Keratinocyte (primary cell): ENCODE measurements around the gene PDGFB. TPM values are rescaled to one million over a fixed set of nuclear protein-coding genes. Genes with fewer than 3 reads are reported as not detected.

ENCODE experiments used
- DNase-seq: peaks from one replicate; pipeline ENCODE4 v3.0.0-alpha.2; 2011; ENCODE audit warnings: low read depth, missing footprints, low spot score
- FAIRE-seq: peaks from 2 replicates; lab custom pipeline; 2011; peaks lifted over from hg19 to GRCh38; lab: Jason Lieb, UNC
- H2AFZ ChIP-seq: 2 replicates; pipeline ENCODE4 v1.6.0; 2012; ENCODE audit warnings: low read length, control low read depth, inconsistent platforms; ENCODE audit not compliant: control insufficient read depth
- H3K27ac ChIP-seq: 2 replicates; pipeline ENCODE4 v1.5.1; 2011; ENCODE audit warnings: low read length; ENCODE audit not compliant: control insufficient read depth, insufficient read depth
- H3K27me3 ChIP-seq: 3 replicates; pipeline ENCODE4 v1.6.0; 2011; ENCODE audit warnings: low read length; ENCODE audit not compliant: control insufficient read depth, insufficient read depth; ENCODE audit errors: extremely low read depth
- H3K36me3 ChIP-seq, 2 experiments: 2 replicates in 1 of 2; 3 replicates in 1 of 2; pipeline ENCODE4 v1.5.1; 2011; ENCODE audit warnings: low read length in 2 of 2, mild to moderate bottlenecking in 1 of 2; ENCODE audit not compliant: control insufficient read depth in 2 of 2, insufficient read depth in 2 of 2; ENCODE audit errors: extremely low read depth in 1 of 2
- H3K4me1 ChIP-seq: 3 replicates; pipeline ENCODE4 v1.5.1; 2011; ENCODE audit warnings: low read length; ENCODE audit not compliant: control insufficient read depth, insufficient read depth; ENCODE audit errors: extremely low read depth
- H3K4me2 ChIP-seq: 3 replicates; pipeline ENCODE4 v1.6.0; 2011; ENCODE audit warnings: low read depth, low read length; ENCODE audit not compliant: control insufficient read depth, insufficient read depth; ENCODE audit errors: extremely low read depth
- H3K4me3 ChIP-seq, 3 experiments: fragments of 200-600 bp in 1 of 3; sonication (generic) in 1 of 3; 2 replicates in 2 of 3; 3 replicates in 1 of 3; pipeline ENCODE4 v1.5.1; 2011 to 2016; ENCODE audit warnings: low read length in 3 of 3, mild to moderate bottlenecking in 3 of 3, control low read depth in 2 of 3, inconsistent platforms in 1 of 3, low read depth in 1 of 3, mixed read lengths in 1 of 3, mixed run types in 1 of 3, moderate library complexity in 1 of 3; ENCODE audit not compliant: control insufficient read depth in 2 of 3, insufficient read depth in 2 of 3; ENCODE audit errors: extremely low read depth in 1 of 3
- H3K79me2 ChIP-seq: 2 replicates; pipeline ENCODE4 v1.6.0; 2012; ENCODE audit warnings: low read length; ENCODE audit not compliant: control insufficient read depth, insufficient read depth
- H3K9ac ChIP-seq: 3 replicates; pipeline ENCODE4 v1.6.0; 2011; ENCODE audit warnings: low read length; ENCODE audit not compliant: control insufficient read depth, insufficient read depth; ENCODE audit errors: extremely low read depth
- H3K9me1 ChIP-seq: 3 replicates; pipeline ENCODE4 v1.6.0; 2011; ENCODE audit warnings: low read length; ENCODE audit not compliant: control insufficient read depth, insufficient read depth; ENCODE audit errors: extremely low read depth
- H3K9me3 ChIP-seq: 2 replicates; pipeline ENCODE4 v1.5.1; 2012; ENCODE audit warnings: low read depth, low read length; ENCODE audit not compliant: control insufficient read depth
- H4K20me1 ChIP-seq: 3 replicates; pipeline ENCODE4 v1.6.0; 2011; ENCODE audit warnings: low read length; ENCODE audit not compliant: control insufficient read depth, insufficient read depth; ENCODE audit errors: extremely low read depth
- CTCF ChIP-seq, 3 experiments: IDR thresholded peaks in 1 of 3; conservative IDR thresholded peaks in 1 of 3; optimal IDR thresholded peaks in 1 of 3; 2 replicates in 2 of 3; 3 replicates in 1 of 3; pipeline versions ENCODE3 to v1.5.1; 2011; ENCODE audit warnings: low read length in 3 of 3, mild to moderate bottlenecking in 3 of 3, moderate library complexity in 2 of 3, control low read depth in 1 of 3, inconsistent platforms in 1 of 3; ENCODE audit not compliant: insufficient read depth in 2 of 3; ENCODE audit errors: extremely low read depth in 1 of 3
- EZH2 ChIP-seq: IDR thresholded peaks from one replicate; pipeline ENCODE4 v1.6.1; 2012; ENCODE audit warnings: inconsistent platforms, mild to moderate bottlenecking, low read length, moderate library complexity
- dilution Hi-C: fragments of 300-500 bp; cut with MboI; formaldehyde crosslinking; loops from one replicate; pipeline ENCODE4 v1.7.0; 2020; ENCODE audit warnings: low sequenced_read_pairs; ENCODE audit not compliant: extremely low pct_ligation_motif_present
- polyA plus RNA-seq, 5 experiments: library from polyadenylated mRNA; depleted of rRNA in 3 of 5; stranded (reverse) in 3 of 5; stranded (forward) in 1 of 5; unstranded in 1 of 5; fragments of >200 nt; gene quantifications; 1 replicate in 1 of 5; 2 replicates in 3 of 5; 3 replicates in 1 of 5; pipeline versions ENCODE4 v1.2.1 to v1.2.3, GENCODE V29; 2011 to 2012; ENCODE audit warnings: missing spikeins in 2 of 5, low read depth in 1 of 5, low replicate concordance in 1 of 5

Gene PDGFB
- polyA plus RNA-seq, 1 donor (not counting 4 experiments of a cell fraction or from before 2014, with no cell fraction given): 6.0 TPM

- H3K36me3 ChIP-seq: no peaks in the 10 kb centered on the region
- peak overlapping the region; percentile 69 for H3K27ac ChIP-seq
- FAIRE-seq (peak; percentile 86), DNase-seq (no peak)
- no peaks in the 10 kb centered on the region for H3K9me1 ChIP-seq
- H3K4me1 ChIP-seq: peaks cover 33% of the 10 kb centered on the region
- H3K9ac ChIP-seq: peak overlapping the region; percentile 56
- no peak for TF ChIP-seq EZH2
- TF ChIP-seq CTCF (optimal IDR thresholded peaks at IDR 0.05 in 1 of 3, IDR thresholded peaks at IDR 0.05 in 1 of 3, conservative IDR thresholded peaks at IDR 0.05 in 1 of 3; ENCODE audit: extremely low read depth in 1 of 3, insufficient read depth in 2 of 3, low read length in 3 of 3): no peak
- no peaks in the 10 kb centered on the region for H3K79me2 ChIP-seq
- H3K9me3 ChIP-seq: no peaks in the 10 kb centered on the region
- H2AFZ ChIP-seq: peak overlapping the region; percentile 33
- H3K27me3 ChIP-seq: peaks cover 14% of the 10 kb centered on the region
- H4K20me1 ChIP-seq: no peaks in the 10 kb centered on the region
- dilution Hi-C loops: no loop called here
- peak overlapping the region in 2 of 3 experiments; percentile 19 to 32 for H3K4me3 ChIP-seq
- peak overlapping the region; percentile 89 for H3K4me2 ChIP-seq
Observed at GRCh38 chr22:39253435-39254070, 8.8 kb upstream of the PDGFB start.

GRCh38 chr22:39252461-39253434 lies 8.0 kb upstream of the PDGFB start:
- H3K4me3 ChIP-seq: peak overlapping the region in 1 of 3 experiments; percentile 32
- no peak for DNase-seq

More at GRCh38 chr22:39252461-39253434, 8.0 kb upstream of the PDGFB start:
- FAIRE-seq: peak; percentile 51
- H3K9me1 ChIP-seq: no peaks in the 10 kb centered on the region
- no peaks in the 10 kb centered on the region for H3K9me3 ChIP-seq
- H2AFZ ChIP-seq: no peak overlapping the region
- peak overlapping the region; percentile 66 for H3K27ac ChIP-seq
- H4K20me1 ChIP-seq: no peaks in the 10 kb centered on the region
- H3K9ac ChIP-seq: peak overlapping the region; percentile 56
- peak overlapping the region; percentile 89 for H3K4me2 ChIP-seq
- H3K36me3 ChIP-seq: no peaks in the 10 kb centered on the region
- H3K79me2 ChIP-seq: no peaks in the 10 kb centered on the region
- H3K4me1 ChIP-seq: peaks cover 33% of the 10 kb centered on the region
- dilution Hi-C loops: no loop called here
- TF ChIP-seq EZH2 (no peak), CTCF (optimal IDR thresholded peaks at IDR 0.05 in 1 of 3, IDR thresholded peaks at IDR 0.05 in 1 of 3, conservative IDR thresholded peaks at IDR 0.05 in 1 of 3; ENCODE audit: extremely low read depth in 1 of 3, insufficient read depth in 2 of 3, low read length in 3 of 3) (no peak)
- H3K27me3 ChIP-seq: peaks cover 14% of the 10 kb centered on the region
